ENCODE results near the gene ANO1. TPM values are rescaled to one million over a fixed set of nuclear protein-coding genes. Genes with fewer than 3 reads are reported as not detected.

ANO1 gene
- total RNA-seq, 3 donors from 2014 or later (not counting 1 experiment from before 2014, with no cell fraction given), result not detected

- Mint-ChIP-seq H3K27ac (peak overlapping the region; percentile 92 to 95), H3K36me3 (no peaks in the 10 kb centered on the region), H3K4me3 (peak overlapping the region; percentile 96), H3K9me3 (no peaks in the 10 kb centered on the region), H3K27me3 (ENCODE audit: low read depth in 2 of 2) (peaks cover 0 to 5% of the 10 kb centered on the region in 2 donors), H3K4me1 (peaks cover 26 to 39% of the 10 kb centered on the region in 2 donors)
- intact Hi-C loops (cut with micrococcal nuclease), result no loop called here
- 83% methylated on average over 29 of the region's 29 CpGs for WGBS (ENCODE audit: insufficient coverage)
- H3K9me3 ChIP-seq (ENCODE audit: control insufficient read depth, insufficient read depth, low read length), result no peaks in the 10 kb centered on the region
- H3K4me1 ChIP-seq (ENCODE audit: control insufficient read depth, insufficient read depth, low read length), result peaks cover 36% of the 10 kb centered on the region
- peak in 1 of 2 donors; percentile 27 for DNase-seq
- TF ChIP-seq, protein P1, sequence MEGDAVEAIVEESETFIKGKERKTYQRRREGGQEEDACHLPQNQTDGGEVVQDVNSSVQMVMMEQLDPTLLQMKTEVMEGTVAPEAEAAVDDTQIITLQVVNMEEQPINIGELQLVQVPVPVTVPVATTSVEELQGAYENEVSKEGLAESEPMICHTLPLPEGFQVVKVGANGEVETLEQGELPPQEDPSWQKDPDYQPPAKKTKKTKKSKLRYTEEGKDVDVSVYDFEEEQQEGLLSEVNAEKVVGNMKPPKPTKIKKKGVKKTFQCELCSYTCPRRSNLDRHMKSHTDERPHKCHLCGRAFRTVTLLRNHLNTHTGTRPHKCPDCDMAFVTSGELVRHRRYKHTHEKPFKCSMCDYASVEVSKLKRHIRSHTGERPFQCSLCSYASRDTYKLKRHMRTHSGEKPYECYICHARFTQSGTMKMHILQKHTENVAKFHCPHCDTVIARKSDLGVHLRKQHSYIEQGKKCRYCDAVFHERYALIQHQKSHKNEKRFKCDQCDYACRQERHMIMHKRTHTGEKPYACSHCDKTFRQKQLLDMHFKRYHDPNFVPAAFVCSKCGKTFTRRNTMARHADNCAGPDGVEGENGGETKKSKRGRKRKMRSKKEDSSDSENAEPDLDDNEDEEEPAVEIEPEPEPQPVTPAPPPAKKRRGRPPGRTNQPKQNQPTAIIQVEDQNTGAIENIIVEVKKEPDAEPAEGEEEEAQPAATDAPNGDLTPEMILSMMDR (IDR thresholded peaks at IDR 0.05), result no peak
- peaks cover 12% of the 10 kb centered on the region for H3K36me3 ChIP-seq (ENCODE audit: control insufficient read depth, insufficient read depth, low read length)
- ATAC-seq, result no peak
- H3K27me3 ChIP-seq (ENCODE audit: control insufficient read depth, insufficient read depth, low read length), result no peaks in the 10 kb centered on the region
- H3K4me3 ChIP-seq (ENCODE audit: low read length), result peak overlapping the region; percentile 77
- peak overlapping the region; percentile 67 for H3K27ac ChIP-seq (ENCODE audit: low read length)
Observed at GRCh38 chr11:70201882-70202861, 124.1 kb downstream of the ANO1 start.

DNA sequence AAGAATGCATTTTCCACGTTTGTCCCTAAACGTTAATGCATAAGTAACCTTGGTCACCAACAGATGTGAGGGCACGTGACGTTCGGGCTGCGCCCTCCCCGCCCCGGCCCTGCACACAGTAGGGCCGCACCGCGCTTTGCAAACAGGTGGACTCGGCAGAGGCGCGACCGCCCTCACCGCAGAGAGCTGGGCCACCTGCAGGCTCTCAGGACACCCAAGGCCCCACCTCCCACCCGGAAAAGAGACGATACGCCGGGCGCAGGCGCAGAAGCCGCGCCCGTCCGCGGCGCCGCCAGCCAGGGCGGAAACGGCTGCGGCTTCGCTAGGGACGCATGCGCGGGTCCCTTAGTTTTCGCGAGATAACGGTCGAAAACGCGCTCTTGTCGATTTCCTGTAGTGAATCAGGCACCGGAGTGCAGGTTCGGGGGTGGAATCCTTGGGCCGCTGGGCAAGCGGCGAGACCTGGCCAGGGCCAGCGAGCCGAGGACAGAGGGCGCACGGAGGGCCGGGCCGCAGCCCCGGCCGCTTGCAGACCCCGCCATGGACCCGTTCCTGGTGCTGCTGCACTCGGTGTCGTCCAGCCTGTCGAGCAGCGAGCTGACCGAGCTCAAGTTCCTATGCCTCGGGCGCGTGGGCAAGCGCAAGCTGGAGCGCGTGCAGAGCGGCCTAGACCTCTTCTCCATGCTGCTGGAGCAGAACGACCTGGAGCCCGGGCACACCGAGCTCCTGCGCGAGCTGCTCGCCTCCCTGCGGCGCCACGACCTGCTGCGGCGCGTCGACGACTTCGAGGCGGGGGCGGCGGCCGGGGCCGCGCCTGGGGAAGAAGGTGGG is 125.0 kb downstream of the ANO1 start, which contains the start of gene FADD:
FADD (plus strand) TSS at position 377 of the 831 bp plus-strand sequence; CDS start at position 541, 164 bp downstream.
- H3K27me3 Mint-ChIP-seq (ENCODE audit: low read depth in 2 of 2), result peaks cover 0 to 5% of the 10 kb centered on the region in 2 donors
- DNase-seq (peak; percentile 86 to 98), ATAC-seq (peak; percentile 67 to 77 (median 73))
- intact Hi-C loops (cut with micrococcal nuclease), result loop anchor here (1.0 kb wide), 1 partner anchor 67 kb away; the partner anchor contains the start of gene PPFIA1
- no peaks in the 10 kb centered on the region for H3K9me3 Mint-ChIP-seq
- H3K36me3 Mint-ChIP-seq, result no peaks in the 10 kb centered on the region
- TF ChIP-seq, protein P1 (IDR thresholded peaks at IDR 0.05), result no peak
- Histone ChIP-seq H3K27ac (ENCODE audit: low read length) (peak within 1 kb of the TSS; percentile 88), H3K27me3 (ENCODE audit: control insufficient read depth, insufficient read depth, low read length) (no peaks in the 10 kb centered on the region), H3K36me3 (ENCODE audit: control insufficient read depth, insufficient read depth, low read length) (peaks cover 19% of the 10 kb centered on the region), H3K4me3 (ENCODE audit: low read length) (peak within 1 kb of the TSS; percentile 77), H3K9me3 (ENCODE audit: control insufficient read depth, insufficient read depth, low read length) (no peaks in the 10 kb centered on the region), H3K4me1 (ENCODE audit: control insufficient read depth, insufficient read depth, low read length) (peaks cover 38% of the 10 kb centered on the region)
- peaks cover 26 to 46% of the 10 kb centered on the region in 2 donors for H3K4me1 Mint-ChIP-seq
- WGBS (ENCODE audit: insufficient coverage), result under 1% methylated on average over 91 of the region's 91 CpGs
- H3K27ac Mint-ChIP-seq, result peak within 1 kb of the TSS; percentile 92 to 95
- H3K4me3 Mint-ChIP-seq, result peak within 1 kb of the TSS; percentile 96

DNA sequence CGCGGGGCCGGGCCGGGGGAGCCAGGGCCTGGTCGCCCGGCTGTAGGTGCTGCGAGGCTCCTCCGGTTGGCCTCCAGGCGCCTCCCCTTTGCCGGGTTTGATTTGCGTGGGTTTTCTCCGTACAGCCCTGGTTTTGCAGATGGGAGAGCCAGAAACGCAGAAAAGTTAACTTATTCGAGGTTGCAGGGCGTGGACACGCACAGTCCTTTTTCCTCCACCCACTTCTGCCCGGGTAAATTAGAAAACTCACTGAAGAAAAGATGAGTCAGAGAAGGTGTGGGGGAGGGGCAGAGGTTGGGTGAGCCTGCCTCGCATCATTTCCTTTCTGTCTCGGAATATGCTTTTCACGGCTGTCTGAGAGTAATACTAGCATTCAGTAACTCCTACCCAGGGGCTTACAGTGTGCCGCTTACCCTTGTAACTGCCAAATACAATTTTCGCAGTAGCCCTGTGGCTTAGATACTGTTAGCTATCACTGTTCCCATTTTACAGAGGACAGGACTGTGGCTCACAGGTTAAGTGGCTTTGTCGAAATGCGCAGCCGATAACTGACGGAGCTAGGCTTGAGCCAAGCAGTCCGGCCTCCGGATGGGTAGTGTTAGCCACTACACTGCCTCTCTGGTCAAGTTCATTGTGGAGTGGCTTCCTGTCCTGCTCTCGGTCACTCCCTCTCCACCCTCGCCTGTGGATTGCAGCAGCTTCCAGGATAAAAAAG is 125.8 kb downstream of the ANO1 start:
- TF ChIP-seq, protein P1 (IDR thresholded peaks at IDR 0.05), result no peak
- WGBS (ENCODE audit: insufficient coverage), result 6% methylated on average over 30 of the region's 30 CpGs
- Mint-ChIP-seq H3K4me1 (peaks cover 31 to 52% of the 10 kb centered on the region in 2 donors), H3K9me3 (no peaks in the 10 kb centered on the region), H3K36me3 (no peaks in the 10 kb centered on the region), H3K27ac (peak overlapping the region; percentile 92 to 95), H3K4me3 (peak overlapping the region; percentile 96), H3K27me3 (ENCODE audit: low read depth in 2 of 2) (no peaks in the 10 kb centered on the region)
- DNase-seq (peak; percentile 77 to 95), ATAC-seq (peak; percentile 78 to 88 (median 79))
- H3K27ac ChIP-seq (ENCODE audit: low read length), result peak overlapping the region; percentile 88
- intact Hi-C loops (cut with micrococcal nuclease), result loop anchor here (1.0 kb wide), 1 partner anchor 66 kb away; the partner anchor contains the start of gene PPFIA1
- H3K27me3 ChIP-seq (ENCODE audit: control insufficient read depth, insufficient read depth, low read length), result no peaks in the 10 kb centered on the region
- no peaks in the 10 kb centered on the region for H3K9me3 ChIP-seq (ENCODE audit: control insufficient read depth, insufficient read depth, low read length)
- H3K36me3 ChIP-seq (ENCODE audit: control insufficient read depth, insufficient read depth, low read length), result peaks cover 25% of the 10 kb centered on the region
- H3K4me3 ChIP-seq (ENCODE audit: low read length), result peak overlapping the region; percentile 77
- H3K4me1 ChIP-seq (ENCODE audit: control insufficient read depth, insufficient read depth, low read length), result peaks cover 38% of the 10 kb centered on the region
